ENCODE results near the gene NRXN3. TPM values are rescaled to one million over a fixed set of nuclear protein-coding genes. Genes with fewer than 3 reads are reported as not detected.
A peak's percentile ranks its signal among the peaks of the same experiment; 100 is the strongest.

The NRXN3 gene
- total RNA-seq, 2 donors from 2014 or later: not detected

DNA sequence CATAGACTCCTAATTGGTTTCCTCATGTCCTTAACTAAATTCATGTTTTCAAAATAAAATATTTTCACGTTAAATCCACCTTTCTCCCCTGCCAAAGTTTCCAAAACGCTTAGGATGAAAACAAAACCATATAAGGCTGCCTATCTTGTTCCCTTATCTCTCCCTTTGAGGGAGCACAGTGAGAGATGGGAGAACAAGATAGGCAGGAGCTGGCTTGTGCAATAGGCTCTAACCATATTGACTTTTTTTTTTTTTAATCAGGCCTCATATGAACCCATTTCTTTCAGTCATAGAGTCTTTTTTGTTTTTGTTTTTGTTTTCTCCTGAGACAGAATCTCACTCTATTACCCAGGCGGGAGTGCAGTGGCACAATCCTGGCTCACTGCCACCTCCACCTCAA, 184.9 kb downstream of the NRXN3 start:
- Mint-ChIP-seq H3K36me3 (ENCODE audit: insufficient read depth in 2 of 2) (no peaks in the 10 kb centered on the region), H3K9me3 (peaks cover 0 to 2% of the 10 kb centered on the region in 2 donors), H3K27me3 (ENCODE audit: low read depth) (no peaks in the 10 kb centered on the region), H3K27ac (no peak overlapping the region), H3K4me1 (ENCODE audit: low read depth) (no peaks in the 10 kb centered on the region), H3K4me3 (no peak overlapping the region)
- ATAC-seq (replicated peaks in 1 of 2): no peak
- no peak for DNase-seq

DNA sequence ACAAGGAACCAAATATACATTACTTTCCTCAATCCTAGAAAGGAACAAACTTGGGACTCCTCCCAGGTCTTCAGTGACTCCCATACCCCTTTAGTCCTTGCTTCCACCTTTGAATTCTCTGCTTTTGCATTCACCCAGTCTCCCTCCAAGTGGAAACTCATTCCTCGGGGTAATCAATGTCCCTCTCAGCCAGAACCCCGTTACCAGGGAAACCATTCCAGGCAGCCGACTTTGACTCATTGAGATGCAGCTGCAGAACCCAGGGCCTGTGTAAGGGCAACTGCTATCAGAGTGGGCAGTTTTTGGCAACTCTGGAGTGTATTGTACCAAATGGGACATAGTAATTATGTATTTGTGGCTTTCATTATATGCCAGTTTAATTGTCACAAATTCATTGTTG, 186.2 kb downstream of the NRXN3 start:
- H3K36me3 Mint-ChIP-seq (ENCODE audit: insufficient read depth in 2 of 2): no peaks in the 10 kb centered on the region
- H3K4me1 Mint-ChIP-seq (ENCODE audit: low read depth): no peaks in the 10 kb centered on the region
- peaks cover 0 to 2% of the 10 kb centered on the region in 2 donors for H3K9me3 Mint-ChIP-seq
- no peaks in the 10 kb centered on the region for H3K27me3 Mint-ChIP-seq (ENCODE audit: low read depth)
- DNase-seq (no peak), ATAC-seq (replicated peaks in 1 of 2) (no peak)
- no peak overlapping the region for H3K4me3 Mint-ChIP-seq
- H3K27ac Mint-ChIP-seq: no peak overlapping the region

DNA sequence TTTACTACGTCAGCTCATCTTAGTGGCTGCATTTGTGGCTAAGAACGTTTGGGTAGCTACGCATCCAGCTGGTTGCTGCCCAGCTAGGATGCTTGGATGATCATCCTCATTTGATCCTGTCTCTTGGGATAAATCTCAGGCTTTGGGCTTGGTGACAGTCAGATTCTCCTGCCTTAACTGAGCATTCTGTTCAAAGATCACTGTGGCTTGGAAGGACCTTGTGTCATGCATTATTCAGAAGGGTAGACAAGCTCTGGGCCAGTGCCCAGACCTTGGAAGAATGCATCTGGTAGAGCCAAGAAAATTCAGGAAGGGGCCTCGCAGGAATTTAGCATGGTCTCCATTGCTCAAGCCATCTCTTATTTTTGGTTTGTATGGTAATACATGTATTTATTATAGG, 188.4 kb downstream of the NRXN3 start:
- ATAC-seq (replicated peaks in 1 of 2) (no peak), DNase-seq (no peak)
- Mint-ChIP-seq H3K4me1 (ENCODE audit: low read depth) (no peaks in the 10 kb centered on the region), H3K9me3 (peaks cover 0 to 2% of the 10 kb centered on the region in 2 donors), H3K27me3 (ENCODE audit: low read depth) (no peaks in the 10 kb centered on the region), H3K27ac (no peak overlapping the region), H3K4me3 (no peak overlapping the region), H3K36me3 (ENCODE audit: insufficient read depth in 2 of 2) (no peaks in the 10 kb centered on the region)

DNA sequence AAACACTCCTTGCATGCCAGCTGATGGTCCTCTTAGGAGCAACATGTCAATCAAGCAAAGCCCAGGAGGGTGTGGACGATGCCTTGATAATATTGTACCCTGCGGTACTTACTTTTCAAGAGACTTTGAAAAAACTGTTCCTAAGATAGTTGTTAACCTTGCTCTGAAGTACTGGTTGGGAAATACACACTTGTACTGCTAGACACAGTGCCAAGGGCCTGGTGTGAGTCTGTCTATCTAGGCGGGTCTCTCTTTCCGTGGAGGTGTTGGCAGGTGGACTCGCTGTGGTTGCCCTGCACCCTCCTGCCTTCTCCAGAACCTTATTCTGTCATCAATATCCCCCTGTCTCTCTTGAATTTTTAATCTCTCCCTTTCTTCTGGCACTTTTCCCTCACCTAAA, 189.4 kb downstream of the NRXN3 start:
- no peak for DNase-seq
- Mint-ChIP-seq H3K9me3 (peaks cover 0 to 2% of the 10 kb centered on the region in 2 donors), H3K27ac (no peak overlapping the region), H3K36me3 (ENCODE audit: insufficient read depth in 2 of 2) (no peaks in the 10 kb centered on the region), H3K4me1 (ENCODE audit: low read depth) (no peaks in the 10 kb centered on the region), H3K4me3 (no peak overlapping the region), H3K27me3 (ENCODE audit: low read depth) (no peaks in the 10 kb centered on the region)
- no peak for ATAC-seq (replicated peaks in 1 of 2)

DNA sequence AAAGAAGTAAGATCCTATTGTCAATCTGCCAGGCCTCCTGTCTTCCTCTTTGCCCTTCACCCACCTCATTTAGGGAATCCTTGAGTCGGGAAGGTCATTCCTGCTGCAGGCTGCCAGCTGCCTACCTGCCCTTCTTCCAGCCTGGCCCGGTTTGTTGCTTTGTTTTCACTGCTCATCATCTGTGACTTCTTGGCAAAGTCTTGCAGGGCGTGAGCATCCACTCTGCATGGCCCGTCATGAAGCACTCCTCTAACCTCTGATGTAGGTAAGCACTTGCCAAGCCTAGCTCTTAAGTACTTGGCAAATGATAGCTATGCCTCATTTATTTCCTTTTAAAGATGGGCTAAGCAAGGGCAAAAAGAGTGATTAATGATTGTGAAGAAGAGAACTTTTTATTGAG, 192.8 kb downstream of the NRXN3 start:
- Mint-ChIP-seq H3K9me3 (peaks cover 2% of the 10 kb centered on the region in 2 donors), H3K27ac (no peak overlapping the region), H3K27me3 (ENCODE audit: low read depth) (no peaks in the 10 kb centered on the region), H3K36me3 (ENCODE audit: insufficient read depth in 2 of 2) (no peaks in the 10 kb centered on the region), H3K4me1 (ENCODE audit: low read depth) (no peaks in the 10 kb centered on the region), H3K4me3 (no peak overlapping the region)
- ATAC-seq (replicated peaks in 1 of 2): no peak
- no peak for DNase-seq

DNA sequence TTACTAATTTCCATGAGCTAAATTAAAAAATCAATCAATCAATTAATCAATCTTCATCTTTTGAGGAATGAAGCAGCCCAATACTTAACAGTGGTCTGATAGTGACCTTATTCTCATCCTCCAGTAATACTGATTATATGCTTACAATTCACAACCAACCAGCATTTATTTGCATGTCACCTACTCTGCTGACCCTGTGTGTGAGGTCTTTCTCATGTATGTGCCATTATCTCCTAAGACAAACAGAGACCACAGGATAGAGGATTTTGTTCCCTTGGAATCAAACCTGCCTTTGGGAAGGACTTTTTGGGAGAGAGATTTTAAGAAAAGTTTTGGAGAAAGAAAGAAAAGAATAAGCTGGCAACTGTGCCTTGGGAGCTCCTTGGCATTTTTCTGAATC, 197.2 kb downstream of the NRXN3 start:
- no peaks in the 10 kb centered on the region for H3K36me3 Mint-ChIP-seq (ENCODE audit: insufficient read depth in 2 of 2)
- H3K4me3 Mint-ChIP-seq: no peak overlapping the region
- ATAC-seq (replicated peaks in 1 of 2) (no peak), DNase-seq (no peak)
- H3K9me3 Mint-ChIP-seq: peaks cover 2% of the 10 kb centered on the region in 2 donors
- no peaks in the 10 kb centered on the region for H3K4me1 Mint-ChIP-seq (ENCODE audit: low read depth)
- no peak overlapping the region for H3K27ac Mint-ChIP-seq
- H3K27me3 Mint-ChIP-seq (ENCODE audit: low read depth): no peaks in the 10 kb centered on the region

DNA sequence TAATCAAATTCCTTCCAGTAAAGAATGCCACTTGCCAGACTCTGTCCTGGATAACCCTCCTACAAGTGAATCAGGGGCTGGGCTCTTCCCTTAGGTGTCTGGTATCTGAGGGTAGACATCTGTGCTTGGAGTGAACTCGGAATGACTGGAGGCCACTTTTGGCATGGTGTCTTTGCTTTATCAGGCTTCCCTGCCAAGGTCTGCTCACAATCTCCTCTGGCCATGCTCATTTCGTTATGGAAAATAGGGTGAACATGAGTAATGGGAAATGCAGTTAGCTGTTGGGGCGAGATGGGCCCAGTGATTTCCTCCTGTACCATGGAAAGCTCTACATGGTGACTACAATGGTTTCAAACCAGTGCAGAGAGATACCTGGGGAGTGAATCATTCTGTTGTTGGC, 212.9 kb downstream of the NRXN3 start:
- H3K9me3 Mint-ChIP-seq: peaks cover 2 to 3% of the 10 kb centered on the region in 2 donors
- no peaks in the 10 kb centered on the region for H3K27me3 Mint-ChIP-seq (ENCODE audit: low read depth)
- H3K27ac Mint-ChIP-seq: no peak overlapping the region
- ATAC-seq (replicated peaks in 1 of 2): no peak
- no peak overlapping the region for H3K4me3 Mint-ChIP-seq
- DNase-seq: no peak
- H3K36me3 Mint-ChIP-seq (ENCODE audit: insufficient read depth in 2 of 2): no peaks in the 10 kb centered on the region
- no peaks in the 10 kb centered on the region for H3K4me1 Mint-ChIP-seq (ENCODE audit: low read depth)

DNA sequence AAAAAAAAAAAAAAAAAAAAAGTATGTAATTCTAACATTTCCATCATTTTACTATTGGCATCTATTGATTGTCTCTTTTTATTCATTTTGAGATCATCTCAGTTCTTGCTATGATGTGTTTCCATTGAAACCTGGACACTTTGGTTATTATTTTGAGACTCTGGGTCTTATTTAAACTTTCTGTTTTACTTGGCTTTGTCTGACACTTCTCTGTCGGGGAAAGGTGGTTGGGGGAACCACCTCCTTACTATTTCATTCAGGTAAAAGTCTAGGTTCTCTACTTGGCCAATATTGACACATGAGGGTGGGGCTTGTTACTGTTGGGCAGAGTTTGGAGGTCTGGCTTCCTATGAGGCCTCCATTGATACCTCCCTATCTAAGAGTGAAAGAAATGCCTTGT, 228.0 kb downstream of the NRXN3 start:
- Mint-ChIP-seq H3K27me3 (ENCODE audit: low read depth) (no peaks in the 10 kb centered on the region), H3K27ac (no peak overlapping the region), H3K4me3 (no peak overlapping the region), H3K36me3 (ENCODE audit: insufficient read depth in 2 of 2) (no peaks in the 10 kb centered on the region), H3K9me3 (peaks cover 2% of the 10 kb centered on the region in 2 donors), H3K4me1 (ENCODE audit: low read depth) (no peaks in the 10 kb centered on the region)
- DNase-seq (no peak), ATAC-seq (replicated peaks in 1 of 2) (no peak)

DNA sequence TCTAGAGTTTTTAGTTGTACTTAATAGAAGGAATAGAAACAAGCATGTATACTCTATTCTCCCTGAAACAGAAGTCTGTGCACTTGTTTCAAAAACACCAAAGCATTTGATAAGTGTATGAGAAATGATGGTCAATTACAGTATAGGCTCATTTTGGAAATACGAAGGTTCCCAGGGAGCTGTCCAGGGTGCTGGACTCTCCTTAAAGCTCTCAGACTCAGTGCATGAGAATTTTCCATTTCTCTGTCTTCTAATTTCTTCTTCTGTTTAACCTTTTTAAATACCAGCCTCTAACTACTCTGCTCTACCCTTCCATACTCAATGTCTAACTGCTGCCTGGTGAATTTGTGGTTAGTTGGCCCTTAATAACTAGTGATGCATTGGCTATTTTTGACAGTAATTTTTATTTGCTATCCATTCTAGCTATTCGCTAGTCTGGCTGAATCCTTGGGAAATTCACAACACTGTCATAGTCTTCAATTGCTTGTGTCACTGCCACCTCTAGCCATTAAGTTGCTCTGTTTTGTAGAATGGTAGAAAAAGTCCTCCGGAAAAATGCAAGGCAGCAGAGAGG, 229.2 kb downstream of the NRXN3 start:
- ATAC-seq (replicated peaks in 1 of 2): no peak

DNA sequence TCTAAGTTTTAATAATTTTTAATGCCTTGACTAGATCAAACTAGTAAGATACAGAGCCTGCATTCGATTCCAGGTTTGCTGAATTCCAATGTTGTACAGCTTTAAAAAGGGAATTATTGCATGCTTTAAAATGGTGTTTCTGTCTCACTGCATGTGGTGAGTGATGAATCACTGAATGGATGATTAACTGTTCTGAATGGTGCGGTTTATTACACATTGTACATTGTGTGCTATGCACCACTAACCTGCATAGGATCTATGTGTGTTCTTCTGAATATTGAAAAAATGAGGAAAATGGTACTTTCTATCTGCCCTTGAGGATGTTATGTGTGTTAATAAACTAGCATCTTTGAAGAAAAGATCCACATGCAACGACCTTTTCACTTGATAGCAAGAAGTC, 231.7 kb downstream of the NRXN3 start:
- Mint-ChIP-seq H3K27me3 (ENCODE audit: low read depth) (peaks cover 4% of the 10 kb centered on the region), H3K36me3 (ENCODE audit: insufficient read depth in 2 of 2) (no peaks in the 10 kb centered on the region), H3K9me3 (peaks cover 2% of the 10 kb centered on the region in 2 donors), H3K4me1 (ENCODE audit: low read depth) (no peaks in the 10 kb centered on the region), H3K4me3 (no peak overlapping the region), H3K27ac (no peak overlapping the region)
- ATAC-seq (replicated peaks in 1 of 2) (no peak), DNase-seq (no peak)

More for the DNA sequence above, 229.2 kb downstream of the NRXN3 start:
- H3K4me1 Mint-ChIP-seq (ENCODE audit: low read depth): no peaks in the 10 kb centered on the region
- H3K9me3 Mint-ChIP-seq: peaks cover 2% of the 10 kb centered on the region in 2 donors
- no peak overlapping the region for H3K27ac Mint-ChIP-seq
- peak in 1 of 2 donors; percentile 4 for DNase-seq
- H3K4me3 Mint-ChIP-seq: no peak overlapping the region
- peaks cover 2% of the 10 kb centered on the region for H3K27me3 Mint-ChIP-seq (ENCODE audit: low read depth)
- no peaks in the 10 kb centered on the region for H3K36me3 Mint-ChIP-seq (ENCODE audit: insufficient read depth in 2 of 2)

DNA sequence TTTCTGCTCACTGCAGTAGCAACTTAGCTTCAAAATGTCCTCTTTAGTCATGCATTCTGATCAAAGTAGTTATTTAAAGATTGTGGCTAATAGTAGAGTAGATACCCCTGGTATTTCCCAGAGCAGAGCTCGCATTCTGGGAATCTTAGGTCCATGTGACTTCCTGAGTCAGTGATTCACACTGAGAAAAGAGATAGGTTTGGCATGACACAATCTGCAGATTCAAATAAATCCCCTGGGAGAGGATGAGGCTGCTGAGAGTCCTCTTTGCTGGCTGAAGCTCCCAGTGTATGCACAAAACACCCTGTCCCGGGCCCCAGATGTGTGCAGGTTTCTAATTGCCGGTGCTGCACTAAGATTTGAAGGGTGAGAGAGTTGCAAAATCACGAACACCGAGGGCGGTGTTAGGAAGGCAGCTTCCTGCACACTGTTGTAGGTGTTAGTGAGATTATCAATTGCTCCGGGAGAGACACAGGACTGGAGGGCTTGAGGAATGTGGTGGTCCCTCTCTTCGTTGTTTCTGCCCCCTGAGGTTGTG, 233.2 kb downstream of the NRXN3 start:
- ATAC-seq (replicated peaks in 1 of 2) (no peak), DNase-seq (no peak)
- Mint-ChIP-seq H3K27ac (no peak overlapping the region), H3K4me3 (no peak overlapping the region), H3K9me3 (peaks cover 0 to 2% of the 10 kb centered on the region in 2 donors), H3K27me3 (ENCODE audit: low read depth) (peaks cover 4% of the 10 kb centered on the region), H3K4me1 (ENCODE audit: low read depth) (no peaks in the 10 kb centered on the region), H3K36me3 (ENCODE audit: insufficient read depth in 2 of 2) (no peaks in the 10 kb centered on the region)

DNA sequence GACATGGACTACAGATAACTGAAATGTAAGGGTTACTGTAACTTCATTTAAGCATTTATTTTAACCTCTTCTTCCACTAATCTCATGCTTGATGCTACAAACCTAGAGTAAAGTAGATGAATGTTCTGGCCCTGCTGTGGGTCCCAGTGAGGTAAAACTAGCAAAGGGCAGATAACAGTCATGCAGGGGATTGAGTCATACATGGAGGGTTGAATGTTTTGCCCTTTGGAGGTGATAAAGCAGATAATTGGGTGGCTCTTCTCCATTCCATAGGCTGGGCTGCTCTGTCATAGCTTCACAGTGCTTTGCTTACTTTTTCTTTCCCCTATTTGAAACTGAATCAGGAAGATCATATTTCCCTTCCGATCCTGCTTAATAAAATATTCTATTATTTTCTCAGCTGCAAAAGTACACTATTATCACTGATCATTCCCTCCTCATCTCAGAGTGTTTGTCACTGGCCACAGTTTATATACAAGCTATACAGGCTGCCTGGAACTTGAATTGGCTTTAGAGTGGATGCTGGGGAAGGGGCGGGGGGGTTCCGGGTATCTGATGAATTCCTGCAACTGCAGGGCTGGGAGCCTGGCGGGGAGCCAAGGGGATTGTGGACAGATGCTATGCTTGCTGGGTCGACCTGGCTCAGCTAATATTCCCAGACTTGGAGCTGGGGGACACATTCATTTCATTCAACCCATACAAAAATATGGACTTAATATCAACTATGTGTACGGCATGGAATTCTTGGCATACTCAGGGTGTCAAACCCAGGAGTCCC, 235.1 kb downstream of the NRXN3 start:
- Mint-ChIP-seq H3K36me3 (ENCODE audit: insufficient read depth in 2 of 2) (no peaks in the 10 kb centered on the region), H3K27ac (no peak overlapping the region), H3K4me3 (no peak overlapping the region), H3K27me3 (ENCODE audit: low read depth) (peaks cover 4% of the 10 kb centered on the region), H3K4me1 (ENCODE audit: low read depth) (no peaks in the 10 kb centered on the region), H3K9me3 (peaks cover 0 to 2% of the 10 kb centered on the region in 2 donors)
- peak in 1 of 2 donors; percentile 32 for ATAC-seq (replicated peaks in 1 of 2)
- no peak for DNase-seq

DNA sequence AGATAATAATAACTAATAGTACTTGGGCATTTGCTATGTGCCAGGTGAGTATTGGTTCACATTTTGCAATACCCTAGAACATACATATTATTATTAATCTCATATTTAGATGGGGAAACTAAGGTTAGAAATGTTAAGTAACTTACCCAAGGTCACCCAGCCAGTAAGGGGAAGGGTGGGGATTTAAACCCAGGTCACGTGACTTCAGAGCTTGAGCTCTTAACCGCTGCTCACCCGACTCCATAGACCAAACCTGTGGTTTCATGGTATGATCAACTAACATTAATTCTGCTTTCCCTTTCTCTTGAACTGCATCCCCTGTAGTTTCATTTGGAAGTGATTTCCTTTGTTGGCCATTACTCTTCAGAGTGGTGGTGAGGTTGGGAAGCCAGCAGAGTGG, 242.3 kb downstream of the NRXN3 start:
- Mint-ChIP-seq H3K4me1 (ENCODE audit: low read depth) (no peaks in the 10 kb centered on the region), H3K27ac (no peak overlapping the region), H3K4me3 (no peak overlapping the region), H3K9me3 (peaks cover 5% of the 10 kb centered on the region in 2 donors), H3K36me3 (ENCODE audit: insufficient read depth in 2 of 2) (no peaks in the 10 kb centered on the region), H3K27me3 (ENCODE audit: low read depth) (peaks cover 7% of the 10 kb centered on the region)
- DNase-seq: no peak
- no peak for ATAC-seq (replicated peaks in 1 of 2)
